Measurements from ENCODE around the gene TMEM222.

The TMEM222 gene

DNA sequence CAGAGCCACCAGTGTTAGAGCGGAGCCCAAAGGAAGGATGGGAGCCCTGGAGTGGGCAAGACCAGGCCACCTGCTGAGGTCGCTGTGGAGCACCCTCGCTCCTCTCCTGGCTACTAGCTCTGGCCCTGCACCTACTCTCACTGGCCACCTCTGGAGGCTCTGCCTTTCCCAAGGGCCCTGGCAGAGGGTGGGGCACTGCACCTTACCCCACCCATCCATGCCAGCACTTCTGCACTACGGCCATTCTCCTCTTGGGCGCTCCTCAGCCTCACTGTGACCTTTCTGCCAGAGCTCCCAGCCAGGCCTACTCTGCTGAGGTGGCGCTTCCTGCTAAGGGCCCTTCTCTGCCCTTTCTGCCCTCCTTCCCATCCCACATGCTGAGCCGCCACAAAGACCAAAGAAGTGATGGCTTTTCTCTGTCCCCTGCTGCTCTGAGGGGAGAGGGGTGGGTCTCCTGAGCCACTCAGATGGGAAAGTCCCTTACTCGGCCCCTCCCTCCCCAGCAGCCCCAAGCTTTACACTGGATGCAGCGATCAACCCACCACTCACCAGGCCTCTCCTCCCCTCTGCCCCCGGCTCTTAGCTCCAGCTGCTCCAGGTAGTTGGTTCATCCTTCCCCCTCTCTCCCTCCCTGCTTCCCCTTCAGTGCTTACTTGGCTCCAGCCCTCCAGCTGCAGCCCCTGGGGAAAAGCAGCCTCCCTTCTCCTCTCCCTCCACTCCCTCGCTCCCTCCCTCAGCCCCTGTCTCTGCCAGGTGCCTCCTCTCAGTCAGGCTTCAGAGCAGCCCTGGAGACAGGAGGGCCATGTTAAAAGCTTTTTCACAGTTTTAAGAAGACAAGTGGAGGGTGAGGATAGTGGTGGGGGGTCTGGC is 14.8 kb upstream of the TMEM222 start:
- no peak for FAIRE-seq

DNA sequence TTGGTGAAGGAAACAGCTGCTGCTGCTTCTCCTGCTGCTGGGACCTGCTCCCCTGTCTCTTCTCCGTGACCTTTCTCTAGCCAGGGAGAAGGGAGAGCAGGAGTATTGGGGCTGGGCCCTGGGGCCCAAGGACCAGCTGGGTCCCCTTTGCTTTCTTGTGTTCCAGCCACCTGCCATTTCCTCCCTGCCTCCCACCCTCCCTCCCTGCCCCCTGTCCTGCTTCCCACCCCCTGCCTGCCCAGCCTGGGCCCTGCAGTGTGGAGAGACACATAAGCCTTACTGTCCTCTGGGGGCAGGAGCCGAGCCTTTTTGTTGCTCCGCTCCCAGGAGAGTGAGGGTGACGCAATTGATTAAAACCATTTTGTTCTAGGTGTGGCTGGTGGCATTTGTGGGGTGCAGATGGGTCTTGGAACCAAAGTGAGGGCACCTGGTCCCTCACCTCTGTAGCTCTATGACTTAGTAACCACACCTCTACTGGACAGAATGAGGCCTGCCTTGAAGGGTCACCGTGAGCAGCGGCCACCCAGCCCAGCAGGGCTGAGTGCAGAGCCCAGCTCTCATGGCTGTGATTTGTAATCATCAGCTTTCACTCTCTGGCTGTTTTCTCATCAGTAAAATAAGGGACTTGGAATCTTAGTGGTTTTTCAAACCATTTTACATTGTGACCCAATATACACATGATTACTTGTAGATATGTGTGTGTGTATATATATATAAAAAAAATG is 13.9 kb upstream of the TMEM222 start:
- no peak for FAIRE-seq

DNA sequence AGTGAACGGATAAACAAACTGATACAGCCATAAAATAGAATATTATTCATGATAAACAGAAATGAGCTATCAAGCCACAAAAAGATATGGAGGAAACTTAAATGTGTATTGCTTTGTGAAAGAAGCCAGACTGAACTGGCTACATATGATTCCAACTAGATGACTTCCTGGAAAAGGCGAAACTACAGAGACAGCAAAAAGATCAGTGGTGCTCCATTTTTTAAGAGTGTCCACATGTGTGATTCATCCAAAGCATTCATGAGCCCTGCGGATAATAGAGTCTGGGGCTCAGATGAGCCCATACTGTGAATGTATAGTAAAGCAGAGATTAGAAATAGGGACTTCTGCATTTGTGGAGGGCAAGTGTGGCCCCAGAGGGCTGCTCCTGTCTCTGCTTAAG is 7.8 kb upstream of the TMEM222 start:
- FAIRE-seq = no peak

DNA sequence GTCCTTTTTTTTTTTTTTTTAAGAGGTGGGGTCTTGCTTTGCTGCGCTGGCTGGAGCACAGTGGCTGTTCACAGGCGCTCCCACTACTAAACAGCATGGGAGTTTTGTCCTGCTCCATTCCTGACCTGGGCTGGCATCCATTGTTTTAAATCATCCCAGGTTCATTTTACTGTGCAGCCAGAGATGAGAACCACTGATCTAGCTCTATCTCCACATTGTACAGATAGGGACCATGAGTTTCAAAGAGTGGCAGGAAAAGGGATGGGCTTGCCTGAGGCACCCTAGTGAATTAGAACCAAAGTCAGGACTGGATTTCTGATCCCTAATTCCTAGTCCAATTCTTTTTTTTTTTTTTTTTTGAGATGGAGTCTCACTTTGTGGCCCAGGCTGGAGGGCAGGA is 7.2 kb upstream of the TMEM222 start:
- FAIRE-seq = no peak

DNA sequence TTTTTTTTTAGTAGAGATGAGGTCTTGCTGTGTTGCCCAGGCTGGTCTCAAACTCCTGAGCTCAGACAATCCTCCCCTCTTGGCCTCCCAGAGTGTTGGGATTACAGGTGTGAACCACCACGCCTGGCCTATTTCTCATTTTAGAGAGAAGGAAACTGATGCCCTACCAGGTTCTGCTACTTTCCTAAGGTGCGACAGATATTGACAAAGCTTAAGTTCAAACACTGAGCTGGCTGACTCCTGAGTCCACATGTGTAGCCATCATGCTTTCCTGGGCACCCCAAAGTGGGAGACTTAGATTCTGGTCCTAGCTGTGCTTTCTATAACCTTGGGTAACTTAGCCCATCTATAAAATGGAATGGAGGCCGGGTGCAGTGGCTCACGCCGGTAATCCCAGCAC is 5.1 kb upstream of the TMEM222 start:
- no peak for FAIRE-seq

DNA sequence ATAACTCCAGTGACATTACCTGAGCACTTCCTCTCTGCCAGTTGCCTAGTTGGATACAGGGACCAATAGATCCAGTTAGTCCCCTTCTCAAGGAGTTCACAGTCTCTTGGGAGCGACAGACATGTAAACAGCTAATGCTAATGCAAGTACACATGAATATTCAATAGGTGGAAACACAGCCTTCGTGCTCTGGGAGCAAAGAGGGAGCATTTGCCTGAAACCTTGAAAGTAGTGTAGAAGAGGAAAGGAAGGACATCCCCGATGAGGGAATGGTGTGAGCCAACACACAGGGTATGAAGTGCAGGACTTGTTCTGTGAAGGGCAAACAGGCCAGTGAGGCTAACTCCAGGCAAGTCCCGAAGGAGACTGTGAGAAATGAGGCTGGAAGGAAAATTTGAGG is 3.8 kb upstream of the TMEM222 start:
- FAIRE-seq = no peak

DNA sequence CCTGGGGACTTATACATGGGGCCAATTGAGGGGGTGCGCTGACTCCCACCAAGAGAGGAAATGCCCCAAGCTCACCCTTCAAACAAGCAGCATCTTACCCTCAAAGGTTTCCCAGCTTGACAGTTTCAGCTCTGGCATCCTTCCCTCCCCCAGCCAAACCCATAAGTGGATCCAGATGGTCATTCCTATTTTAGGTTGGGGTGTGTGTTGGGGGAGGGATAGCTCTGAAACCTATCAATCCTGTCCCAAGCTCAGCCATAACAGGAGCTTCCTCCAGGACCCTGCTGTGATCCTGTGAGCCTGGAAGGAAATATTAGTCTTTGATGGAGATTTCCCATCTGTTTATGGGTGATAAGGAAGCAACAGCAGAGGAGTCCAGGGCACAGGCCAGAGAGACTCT is 3.4 kb upstream of the TMEM222 start:
- FAIRE-seq = no peak

DNA sequence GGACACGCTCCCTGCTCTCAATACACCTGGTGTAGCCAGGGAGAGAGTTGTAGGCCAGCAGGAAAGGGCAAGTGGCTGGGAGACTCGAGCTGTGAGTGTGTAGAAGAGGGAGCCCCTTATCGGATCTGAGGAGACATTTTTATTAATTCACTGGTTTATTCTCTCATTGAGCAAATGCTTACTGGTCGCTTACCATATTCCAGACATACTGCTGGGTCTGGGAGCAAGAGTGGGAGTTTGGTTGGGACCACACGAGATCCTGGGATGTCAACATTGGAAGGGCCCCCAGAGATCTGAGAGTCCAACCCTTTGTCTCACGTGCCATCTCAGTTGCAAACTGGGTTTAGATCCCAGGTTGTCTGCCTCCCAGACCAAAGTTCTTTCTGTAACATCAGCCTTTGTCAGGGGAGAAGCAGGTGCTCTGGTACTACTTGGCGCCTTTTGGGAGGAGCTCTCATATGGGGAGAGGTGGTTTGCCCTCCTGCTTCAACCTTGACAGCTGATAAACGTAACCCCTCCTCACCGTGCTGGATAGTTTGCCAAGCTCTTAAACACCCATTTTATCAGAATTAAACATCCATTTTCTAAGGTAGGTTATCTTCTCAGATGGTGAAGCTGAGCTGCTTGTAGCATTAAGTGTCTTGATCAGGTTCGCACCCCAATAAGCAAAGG is 742 bp downstream of the TMEM222 start:
- FAIRE-seq = no peak

DNA sequence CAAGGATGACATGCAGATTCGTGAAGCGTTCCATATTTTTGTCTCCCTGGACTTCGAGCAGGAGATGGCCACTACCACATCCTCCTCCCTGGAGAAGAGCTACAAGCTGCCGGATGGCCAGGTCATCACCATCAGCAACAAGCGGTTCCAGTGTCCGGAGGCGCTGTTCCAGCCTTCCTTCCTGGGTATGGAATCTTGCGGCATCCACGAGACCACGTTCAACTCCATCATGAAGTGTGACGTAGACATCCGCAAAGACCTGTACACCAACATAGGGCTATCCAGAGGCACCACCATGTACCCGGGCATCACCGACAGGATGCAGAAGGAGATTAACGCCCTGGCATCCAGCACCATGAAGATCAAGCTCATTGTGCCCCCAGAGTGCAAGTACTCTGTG is 3.3 kb downstream of the TMEM222 start:
- no peak for FAIRE-seq

DNA sequence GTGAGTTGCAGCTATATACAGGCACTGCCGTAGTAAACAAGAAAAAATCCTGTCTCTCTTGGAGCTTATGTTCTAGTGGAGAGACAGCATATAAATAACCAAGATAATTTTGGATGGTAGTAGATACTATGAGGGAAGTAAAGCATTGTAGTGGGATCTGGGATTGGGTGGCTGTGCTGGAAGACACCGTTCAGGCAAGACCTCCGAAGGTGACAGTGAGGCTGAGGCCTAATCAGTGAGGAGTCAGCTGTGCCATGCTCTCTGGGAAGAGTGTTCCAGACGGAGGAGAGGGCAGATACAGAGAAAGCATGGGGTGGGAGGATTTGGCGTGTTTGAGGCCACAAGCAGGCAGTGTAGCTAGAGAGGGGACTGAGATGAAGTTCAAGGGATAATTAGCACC is 6.0 kb downstream of the TMEM222 start:
- FAIRE-seq = no peak

DNA sequence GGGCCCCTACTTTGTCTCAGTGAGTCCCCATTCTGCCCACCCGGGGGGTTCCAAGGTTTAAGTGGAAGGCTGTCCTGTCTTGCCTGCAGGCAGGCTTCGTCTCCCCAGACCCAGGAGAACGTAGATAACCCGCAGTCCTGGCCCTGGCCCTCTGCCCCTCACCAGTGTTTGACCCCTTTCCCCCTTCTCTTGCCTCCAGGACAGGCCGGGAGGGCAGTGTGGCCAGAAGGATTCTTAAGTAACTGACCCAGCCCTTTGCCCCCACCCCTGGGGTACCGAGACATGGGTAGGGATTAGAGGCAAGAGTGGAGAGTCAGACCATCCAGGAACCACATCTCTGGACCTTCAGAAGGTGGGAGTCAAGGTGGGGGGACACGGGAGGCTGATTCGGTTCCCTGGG is 8.8 kb downstream of the TMEM222 start:
- FAIRE-seq = no peak

DNA sequence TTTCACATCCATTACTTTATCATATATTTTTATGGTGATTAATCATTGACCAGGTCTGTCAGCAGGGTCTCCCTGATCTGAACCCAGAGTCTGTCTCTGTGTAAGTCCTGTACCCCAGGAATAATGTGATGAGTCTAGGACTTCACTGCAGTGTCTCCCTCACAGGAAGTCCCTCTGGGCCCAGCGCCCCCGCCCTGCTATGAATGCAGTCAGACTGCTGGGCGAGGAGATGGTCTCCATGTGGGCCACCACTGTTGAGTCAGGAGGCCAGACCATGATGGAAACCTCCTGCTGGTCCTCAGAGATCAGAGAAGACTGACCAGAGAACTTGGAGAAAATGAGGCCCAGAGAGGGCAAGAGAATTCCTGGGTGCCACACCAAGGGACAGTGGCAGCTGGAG is 9.5 kb downstream of the TMEM222 start:
- FAIRE-seq = no peak

DNA sequence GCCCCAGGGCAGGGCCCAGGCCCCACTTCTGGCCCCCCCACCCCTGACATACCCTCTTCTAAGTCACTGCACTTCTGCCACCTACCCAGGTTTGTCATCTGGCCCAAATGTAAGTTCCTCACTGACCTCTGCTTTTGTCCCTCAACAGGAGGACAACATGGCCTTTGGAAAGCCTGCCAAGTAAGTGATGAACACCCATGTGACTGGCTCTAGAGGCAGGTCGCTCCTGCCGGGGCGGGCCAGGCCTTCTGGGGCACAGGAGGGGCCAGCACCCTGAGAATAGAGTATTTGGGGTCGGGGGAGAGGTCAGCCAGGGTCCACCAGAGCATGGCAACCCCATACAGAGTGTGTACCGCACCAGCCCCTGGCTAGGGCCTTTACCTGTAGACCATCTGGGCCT is 10.0 kb downstream of the TMEM222 start:
- FAIRE-seq = no peak

DNA sequence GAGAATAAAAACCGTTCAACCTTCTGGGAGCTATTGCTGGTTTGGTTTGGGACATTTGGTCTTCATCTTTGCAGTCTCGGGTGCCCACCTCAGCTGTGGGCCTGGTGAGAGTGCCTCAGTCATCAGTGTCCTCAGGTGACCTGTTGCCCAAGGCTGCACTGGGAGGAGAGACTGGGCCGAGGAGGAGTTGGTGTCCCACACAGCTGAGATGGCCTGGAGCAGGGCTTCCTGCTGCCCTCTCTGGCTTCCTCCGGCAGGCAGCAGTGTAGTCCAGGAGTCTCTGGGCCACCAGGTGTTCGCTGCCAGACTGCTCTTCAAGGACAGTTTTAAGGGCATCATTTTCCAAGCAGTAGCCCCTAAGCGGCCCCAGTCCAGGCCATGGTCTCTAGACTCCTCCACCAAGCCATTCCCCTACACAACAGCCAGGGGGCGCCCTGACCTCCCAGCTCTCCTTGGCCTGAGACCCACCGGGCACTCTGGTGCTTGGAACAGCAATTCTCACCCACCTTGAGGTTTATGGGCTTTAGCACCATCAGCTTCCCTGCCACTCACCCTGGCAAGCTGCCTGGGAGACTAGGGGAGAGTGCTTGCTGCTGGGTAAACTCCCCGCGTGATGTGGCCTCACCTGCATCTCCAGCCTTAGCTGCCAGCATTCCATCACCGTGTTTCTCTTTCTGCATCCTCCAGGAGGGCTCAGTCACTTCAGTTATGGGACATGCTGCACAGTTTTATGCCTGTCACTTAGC is 10.7 kb downstream of the TMEM222 start:
- FAIRE-seq = peak; percentile 11

DNA sequence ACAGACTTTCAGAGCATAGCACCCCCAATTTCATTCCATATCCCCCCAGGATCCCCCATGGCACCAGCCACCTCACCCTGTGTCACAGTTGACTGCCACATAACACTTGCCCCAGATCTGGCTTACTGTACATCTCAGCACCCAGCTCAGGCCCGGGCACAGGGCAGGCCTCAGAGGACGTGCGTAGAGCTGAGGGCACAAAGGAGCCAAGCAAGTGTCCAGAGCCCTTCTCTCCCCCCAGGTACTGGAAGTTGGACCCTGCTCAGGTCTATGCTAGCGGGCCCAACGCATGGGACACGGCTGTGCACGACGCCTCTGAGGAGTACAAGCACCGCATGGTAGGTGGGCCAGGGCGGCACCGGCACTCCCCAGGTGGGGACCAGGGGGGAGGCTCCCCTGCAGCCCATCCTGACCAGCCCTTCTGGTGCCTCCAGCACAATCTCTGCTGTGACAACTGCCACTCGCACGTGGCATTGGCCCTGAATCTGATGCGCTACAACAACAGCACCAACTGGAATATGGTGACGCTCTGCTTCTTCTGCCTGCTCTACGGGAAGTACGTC is 11.8 kb downstream of the TMEM222 start:
- no peak for FAIRE-seq

DNA sequence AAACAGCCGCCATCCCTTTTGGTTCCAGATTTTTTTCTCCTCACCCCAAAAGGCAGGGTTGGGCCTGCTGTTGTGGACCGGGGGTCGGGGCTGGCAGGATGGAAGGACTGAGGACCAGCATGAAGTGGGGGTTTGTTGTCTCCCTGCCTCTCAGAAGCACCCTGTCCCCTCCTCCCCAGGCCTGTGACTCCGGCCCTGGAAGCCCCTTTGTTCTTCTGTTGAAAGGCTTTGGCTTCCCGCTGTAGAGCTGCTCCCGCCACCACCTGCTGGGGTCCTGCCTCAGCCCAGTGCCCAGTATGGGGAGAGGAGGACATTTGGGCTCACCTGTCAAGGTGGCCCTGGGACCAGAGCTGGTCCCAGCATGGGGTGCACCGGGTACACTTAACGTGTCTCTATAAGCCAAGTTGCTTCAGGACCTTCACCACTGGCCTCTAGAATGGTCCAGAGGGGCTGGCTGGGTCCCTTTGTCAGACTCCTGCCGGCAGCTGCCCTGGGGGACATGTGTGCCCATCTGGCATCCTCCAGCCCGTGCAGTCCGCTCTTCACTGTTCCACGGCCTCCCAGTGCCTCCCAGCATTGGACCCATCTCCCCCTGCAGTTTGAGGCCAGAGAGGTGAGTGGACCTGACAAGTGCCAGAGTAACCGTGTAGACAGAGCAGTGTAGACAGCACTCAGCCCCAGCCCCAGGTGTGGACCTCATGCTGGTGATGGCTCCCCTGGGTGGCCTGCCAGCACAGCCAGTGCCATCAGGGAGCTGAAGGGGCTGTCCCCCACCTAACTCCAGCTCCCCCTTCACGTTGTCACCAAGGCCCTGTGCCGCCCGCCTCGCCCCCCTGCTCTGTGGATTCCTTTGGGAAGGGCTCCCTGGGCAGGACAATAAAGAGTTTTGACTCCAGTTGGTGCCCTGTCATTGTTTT is 13.8 kb downstream of the TMEM222 start:
- FAIRE-seq = no peak

DNA sequence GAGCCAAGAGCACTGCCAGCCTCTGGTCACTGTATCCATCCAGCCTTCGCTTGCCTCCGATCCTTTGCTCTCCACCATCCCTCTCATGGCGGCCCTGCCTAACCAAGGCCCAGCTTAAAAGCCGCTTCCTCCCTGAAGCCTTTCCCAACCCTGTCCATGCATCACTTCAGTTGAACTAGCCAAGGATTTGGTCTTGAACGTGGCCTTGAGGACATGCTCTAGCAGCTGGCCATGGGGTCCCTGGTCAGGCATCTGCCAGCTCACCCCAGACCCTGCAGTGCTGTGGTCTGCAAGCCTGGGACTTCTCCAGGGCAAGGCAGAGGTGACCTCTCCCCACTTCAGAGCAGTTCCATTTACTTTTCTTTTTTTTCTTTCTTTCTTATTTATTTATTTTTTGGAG is 14.8 kb downstream of the TMEM222 start:
- FAIRE-seq = no peak

DNA sequence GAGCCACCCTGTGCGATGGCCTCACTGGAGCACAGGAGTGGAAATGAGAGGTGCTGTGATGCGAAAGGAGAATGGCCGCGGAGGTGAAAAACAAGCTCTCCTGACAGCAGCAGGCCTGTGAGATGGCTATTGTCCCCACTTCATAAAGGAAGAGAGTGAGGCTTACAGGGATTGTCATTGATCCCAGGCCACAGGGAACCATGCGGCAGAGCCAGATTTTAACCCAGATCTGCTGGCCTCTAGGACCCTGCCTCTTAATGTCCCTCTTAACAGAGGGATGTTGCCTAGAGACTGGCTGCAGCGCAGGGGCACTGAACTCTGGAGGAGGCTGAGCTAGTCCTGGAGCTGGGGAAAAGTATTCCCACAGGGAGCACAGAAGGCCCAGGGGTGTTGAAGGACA is 16.8 kb downstream of the TMEM222 start:
- no peak for FAIRE-seq

DNA sequence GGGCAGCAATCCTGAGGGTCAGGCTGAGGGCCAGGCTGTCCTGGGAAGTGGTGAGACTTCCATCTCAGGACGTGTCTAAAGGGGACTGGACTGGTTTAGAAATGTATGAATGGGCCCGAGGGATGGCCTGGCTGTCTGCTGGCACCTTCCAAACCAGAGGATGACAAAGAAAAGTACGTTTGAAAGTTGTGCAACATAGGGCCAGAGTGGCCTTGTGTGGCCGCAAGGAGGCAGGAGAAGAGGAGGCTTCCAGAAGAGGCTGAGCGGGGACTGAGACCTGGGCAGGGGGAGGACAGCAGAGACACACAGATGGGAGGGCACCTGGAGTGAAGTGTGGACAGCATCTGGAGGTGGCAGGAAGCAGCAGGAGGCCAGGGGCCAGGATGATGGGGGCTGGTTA is 17.2 kb downstream of the TMEM222 start:
- FAIRE-seq = no peak

DNA sequence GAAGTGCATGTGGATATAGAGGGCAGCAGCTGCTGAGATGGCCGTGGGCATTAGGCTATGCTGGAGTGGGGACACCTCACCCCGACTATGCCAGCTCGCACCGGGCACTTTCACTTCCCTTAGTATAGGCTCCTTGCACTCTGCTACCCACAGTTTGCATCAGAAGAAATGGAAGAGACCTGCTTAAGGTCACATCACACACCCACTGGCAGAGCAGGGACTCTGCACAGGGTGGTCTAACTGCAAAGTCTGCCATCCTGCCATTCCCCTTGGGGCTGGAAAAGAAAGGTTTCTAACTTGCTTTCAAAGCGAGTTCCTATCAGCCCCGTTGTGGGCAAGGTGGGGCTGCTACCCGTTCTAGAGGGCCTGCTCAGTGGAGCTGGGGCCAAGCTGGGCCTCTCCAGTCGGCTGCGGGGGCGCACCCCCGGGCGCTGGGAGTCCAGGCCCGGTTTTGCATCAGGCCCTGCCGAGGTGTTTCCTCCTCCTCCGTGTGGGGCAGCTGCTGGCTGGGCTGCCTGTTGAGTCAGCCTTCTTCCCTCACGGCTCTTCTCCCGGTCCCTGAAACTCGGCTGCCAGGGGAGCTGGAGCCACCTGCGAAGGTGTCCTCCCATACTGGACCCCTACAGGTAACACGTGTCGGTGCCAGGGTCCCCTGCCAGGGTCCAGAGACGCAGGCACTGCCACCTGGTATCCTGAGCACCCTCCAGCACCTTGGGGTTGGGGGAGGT is 19.7 kb downstream of the TMEM222 start, which contains the start of gene SYTL1:
TSS of gene SYTL1 (plus strand) at position 498 of the 728 bp plus-strand sequence. CDS start 3,313 bp downstream, outside the sequence.
- FAIRE-seq = peak; percentile 62

DNA sequence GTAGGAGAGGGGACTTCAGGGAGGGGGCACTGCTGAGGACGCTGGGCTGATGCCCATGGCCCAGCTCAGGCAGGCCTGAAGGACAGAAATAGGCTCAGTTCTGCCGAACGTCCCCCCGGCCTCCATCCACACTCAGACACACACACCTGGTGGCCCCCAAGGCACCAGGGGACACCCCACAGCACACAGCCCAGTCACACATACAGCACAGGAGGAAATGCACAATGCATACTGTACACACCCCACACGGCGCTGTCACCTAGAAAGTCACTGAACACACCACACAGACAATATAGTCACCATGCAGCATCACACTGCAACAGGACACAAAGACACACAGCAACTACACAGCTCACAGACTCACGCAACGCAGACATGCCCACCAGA is 20.4 kb downstream of the TMEM222 start:
- FAIRE-seq = no peak
